HepG2 (cell line): ENCODE data around the gene MBLAC1. TPM values are rescaled to one million over a fixed set of nuclear protein-coding genes. Genes with fewer than 3 reads are reported as not detected.

Experiments
- E2F2 ChIP-seq: sonication (generic); formaldehyde crosslinking; IDR thresholded peaks from 2 replicates; pipeline ENCODE4 v1.4.0; 2020; ENCODE audit warnings: missing genetic modification reagents, borderline replicate concordance
- FOXC1 ChIP-seq: sonication (generic); formaldehyde crosslinking; IDR thresholded peaks from 2 replicates; pipeline ENCODE4 v1.8.0; 2022; ENCODE audit warnings: mild to moderate bottlenecking, missing genetic modification reagents, borderline replicate concordance
- GMEB2 ChIP-seq: IDR thresholded peaks from 2 replicates; pipeline ENCODE4 v1.6.1; 2016; ENCODE audit warnings: missing biosample characterization, missing genetic modification reagents, low read depth
- HCFC1 ChIP-seq: fragments of 150-350 bp; IDR thresholded peaks from 2 replicates; pipeline ENCODE4 v1.6.1; 2014; ENCODE audit warnings: low read depth, low read length
- HNRNPLL ChIP-seq: fragments of 200-400 bp; formaldehyde crosslinking; IDR thresholded peaks from 2 replicates; pipeline ENCODE4 v1.6.1; 2017; ENCODE audit warnings: mild to moderate bottlenecking, low read depth, low read length; ENCODE audit not compliant: poor library complexity, severe bottlenecking
- KAT8 ChIP-seq: IDR thresholded peaks from 2 replicates; pipeline ENCODE4 v1.6.1; 2016; ENCODE audit warnings: missing genetic modification reagents, missing compliant biosample characterization
- PBX3 ChIP-seq: sonication (generic); formaldehyde crosslinking; IDR thresholded peaks from 2 replicates; pipeline ENCODE4 v1.8.1; 2023; ENCODE audit warnings: missing genetic modification reagents, inconsistent platforms, borderline replicate concordance
- POGK ChIP-seq: sonication (generic); formaldehyde crosslinking; conservative IDR thresholded peaks from 2 replicates; pipeline ENCODE4 v1.8.0; 2022; ENCODE audit warnings: mild to moderate bottlenecking, moderate library complexity, missing genetic modification reagents
- POLR2G ChIP-seq: fragments of 200-400 bp; formaldehyde crosslinking; IDR thresholded peaks from 2 replicates; pipeline ENCODE4 v1.6.1; 2018; ENCODE audit warnings: mild to moderate bottlenecking, low read depth, low read length, moderate library complexity
- REPIN1 ChIP-seq: sonication (generic); formaldehyde crosslinking; IDR thresholded peaks from 2 replicates; pipeline ENCODE4 v1.8.0; 2022; ENCODE audit warnings: missing genetic modification reagents, low read depth, mild to moderate bottlenecking, borderline replicate concordance
- SP140L ChIP-seq: sonication (generic); formaldehyde crosslinking; IDR thresholded peaks from 2 replicates; pipeline ENCODE4 v1.4.0; 2020; ENCODE audit warnings: missing genetic modification reagents, borderline replicate concordance
- SRSF9 ChIP-seq: fragments of 200-400 bp; formaldehyde crosslinking; IDR thresholded peaks from 2 replicates; pipeline ENCODE4 v1.6.1; 2018; ENCODE audit warnings: borderline replicate concordance, mild to moderate bottlenecking, low read depth, low read length; ENCODE audit not compliant: insufficient read depth, poor library complexity, severe bottlenecking
- TRIM22 ChIP-seq: fragments of 450-650 bp; IDR thresholded peaks from 2 replicates; pipeline ENCODE4 v1.6.1; 2017
- ZFP41 ChIP-seq: sonication (generic); formaldehyde crosslinking; IDR thresholded peaks from 2 replicates; pipeline ENCODE4 v1.4.0; 2020; ENCODE audit warnings: mild to moderate bottlenecking, missing genetic modification reagents, borderline replicate concordance
- ZHX1 ChIP-seq: sonication (generic); formaldehyde crosslinking; IDR thresholded peaks from 2 replicates; pipeline ENCODE4 v1.8.1; 2022; ENCODE audit warnings: low read depth, mild to moderate bottlenecking, missing genetic modification reagents
- ZMYM4 ChIP-seq: sonication (generic); formaldehyde crosslinking; IDR thresholded peaks from 2 replicates; pipeline ENCODE4 v1.8.1; 2023; ENCODE audit warnings: mild to moderate bottlenecking, missing genetic modification reagents
- ZNF124 ChIP-seq: sonication (generic); formaldehyde crosslinking; IDR thresholded peaks from 2 replicates; pipeline ENCODE4 v1.4.0; 2020; ENCODE audit warnings: missing genetic modification reagents
- ZNF3 ChIP-seq: IDR thresholded peaks from 2 replicates; pipeline ENCODE4 v1.7.0; 2017; ENCODE audit warnings: inconsistent platforms
- polyA plus RNA-seq, 8 experiments: library from polyadenylated mRNA; depleted of rRNA in 3 of 8; stranded (reverse) in 7 of 8; unstranded in 1 of 8; fragments of >200 nt; fragmentation: Illumina TruSeq in 4 of 8; extraction: Trizol in 4 of 8; gene quantifications; 2 replicates each; pipeline versions ENCODE4 v1.2.1 to v1.2.3, GENCODE V29; 2011 to 2016; ENCODE audit warnings: low read depth in 4 of 8, missing spikeins in 1 of 8, mixed read lengths in 1 of 8; ENCODE audit not compliant: insufficient read depth in 1 of 8
- total RNA-seq, 5 experiments: library from RNA; depleted of rRNA; stranded (reverse); fragments of >200 nt; fragmentation: Illumina TruSeq; extraction: Trizol; gene quantifications; 2 replicates each; pipeline ENCODE4 v1.2.3, GENCODE V29; 2016; ENCODE audit warnings: low read depth in 1 of 5

Gene MBLAC1
- total and polyA plus RNA-seq, 2 of the 13 experiments (the other 11 are each of a cell fraction or from before 2014, with no cell fraction given) = 0.79 to 2.1 TPM

- peak; percentile 61 for TF ChIP-seq ZHX1 (CRISPR knock-in tag)
- no peak for TF ChIP-seq ZNF3 (CRISPR knock-in tag)
- no peak for TF ChIP-seq ZNF124
- no peak for TF ChIP-seq SP140L (CRISPR knock-in tag)
- peak; percentile 75; the same call in 1 of the 2 replicates for TF ChIP-seq PBX3
- TF ChIP-seq SRSF9 = no peak
- TF ChIP-seq REPIN1 (CRISPR knock-in tag) = peak; percentile 70
- no peak for TF ChIP-seq POGK (CRISPR knock-in tag)
- TF ChIP-seq GMEB2 (CRISPR knock-in tag) = peak; percentile 84
- peak; percentile 46 for TF ChIP-seq KAT8 (CRISPR knock-in tag)
- TF ChIP-seq E2F2 (CRISPR knock-in tag) = peak; percentile 82; the same call in 1 of the 2 replicates
- TF ChIP-seq TRIM22 = no peak
- no peak for TF ChIP-seq HCFC1
- no peak for TF ChIP-seq FOXC1 (CRISPR knock-in tag)
- peak; percentile 61 for TF ChIP-seq POLR2G
- no peak for TF ChIP-seq ZFP41 (CRISPR knock-in tag)
- TF ChIP-seq ZMYM4 = peak; percentile 25; the same call in 1 of the 2 replicates
- TF ChIP-seq HNRNPLL = peak; percentile 67
These were observed 25.5 kb upstream of the MBLAC1 start, which contains the start of the genes AP4M1 and MCM7 (continued) for GRCh38 chr7:100101016-100101862.
